NCI-H446 treated with DMSO at 0.1 percent for 48 hours (cell line): Measurements from ENCODE around the gene NUP98.
"Not testable (repeated sequence)": the region's sequence is repeated elsewhere in the genome, so short reads cannot be mapped to it uniquely, and the experiment has no call there.

ENCODE experiments used
- DNase-seq: peaks from one replicate; lab custom pipeline; 2025; lab: John Stamatoyannopoulos, UW

Gene NUP98

DNA sequence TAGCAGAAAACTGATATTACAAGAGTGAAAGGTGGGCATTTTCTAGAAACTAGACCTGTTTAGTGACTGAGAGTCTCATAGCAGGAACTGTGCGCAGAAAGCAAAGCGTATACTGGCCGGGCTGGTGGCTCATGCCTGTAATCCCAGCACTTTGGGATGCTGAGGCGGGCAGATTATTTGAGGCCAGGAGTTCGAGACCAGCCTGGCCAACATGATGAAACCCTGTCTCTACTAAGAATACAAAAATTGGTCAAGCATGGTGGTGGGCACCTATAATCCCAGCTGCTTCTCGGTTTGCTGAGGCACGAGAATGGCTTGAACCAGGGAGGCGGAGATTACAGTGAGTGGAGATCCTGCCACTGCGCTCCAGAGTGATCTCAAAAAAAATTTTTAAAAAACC, 1.8 kb upstream of the NUP98 start:
- DNase-seq, result no peak

DNA sequence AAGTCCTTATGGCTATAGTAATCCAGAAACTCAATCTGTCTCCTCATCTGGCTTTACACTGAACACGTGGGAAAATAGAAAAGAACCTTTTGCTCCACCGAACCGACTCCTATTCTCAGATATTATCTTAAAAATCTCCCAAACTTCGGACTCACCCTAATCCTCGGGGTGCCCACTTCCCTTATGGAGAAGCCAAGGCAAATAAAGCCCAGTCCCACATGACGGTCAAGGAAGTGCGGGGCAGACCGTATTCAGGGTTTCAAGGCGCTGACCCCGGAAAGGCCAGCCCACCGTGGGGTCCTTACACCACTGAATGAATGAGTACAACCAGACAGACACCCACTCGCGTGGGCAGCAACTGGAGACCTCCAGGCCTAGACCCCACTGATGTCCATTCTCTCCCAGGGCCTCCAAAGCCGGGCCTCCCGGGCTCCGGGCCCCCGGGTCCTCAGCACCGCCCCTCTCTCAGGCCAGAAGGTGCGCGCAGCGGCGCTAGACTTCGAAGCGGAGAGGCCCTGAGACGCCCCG, 489 bp downstream of the NUP98 start:
- DNase-seq, result no peak

DNA sequence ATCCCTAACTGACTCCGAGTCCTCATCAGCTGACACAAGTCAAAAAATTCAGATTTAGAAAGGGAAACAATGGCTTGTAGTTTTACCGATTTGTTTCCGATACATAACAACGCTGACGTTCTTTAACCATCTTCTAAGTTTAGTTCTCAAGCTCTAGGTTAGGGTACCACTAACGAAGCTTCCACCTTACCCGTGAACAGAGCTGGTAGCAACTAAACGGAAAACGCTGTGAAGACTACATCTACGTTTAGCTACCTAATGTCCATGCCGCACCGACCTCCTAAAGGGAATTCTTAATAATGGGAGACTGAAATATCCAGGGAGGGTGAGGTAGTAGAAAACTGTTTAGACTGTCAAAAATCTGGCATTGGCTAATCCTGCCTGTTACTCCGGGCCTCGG, 1.0 kb downstream of the NUP98 start:
- no peak for DNase-seq

DNA sequence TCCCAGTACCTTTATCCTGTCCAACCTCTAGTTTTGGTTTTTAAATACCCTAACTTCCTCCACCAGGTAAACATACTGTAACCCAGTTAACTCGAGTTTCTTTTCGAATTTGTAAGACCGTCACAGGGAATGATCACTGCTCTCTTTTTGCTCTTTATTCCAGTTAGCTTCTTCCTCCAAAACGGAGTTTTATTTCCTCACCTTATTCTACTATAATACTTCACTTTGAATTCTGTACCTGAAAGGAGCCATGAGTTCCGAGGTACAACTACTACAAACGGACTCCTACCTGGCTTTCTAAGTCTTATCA, 1.4 kb downstream of the NUP98 start:
- no peak for DNase-seq

DNA sequence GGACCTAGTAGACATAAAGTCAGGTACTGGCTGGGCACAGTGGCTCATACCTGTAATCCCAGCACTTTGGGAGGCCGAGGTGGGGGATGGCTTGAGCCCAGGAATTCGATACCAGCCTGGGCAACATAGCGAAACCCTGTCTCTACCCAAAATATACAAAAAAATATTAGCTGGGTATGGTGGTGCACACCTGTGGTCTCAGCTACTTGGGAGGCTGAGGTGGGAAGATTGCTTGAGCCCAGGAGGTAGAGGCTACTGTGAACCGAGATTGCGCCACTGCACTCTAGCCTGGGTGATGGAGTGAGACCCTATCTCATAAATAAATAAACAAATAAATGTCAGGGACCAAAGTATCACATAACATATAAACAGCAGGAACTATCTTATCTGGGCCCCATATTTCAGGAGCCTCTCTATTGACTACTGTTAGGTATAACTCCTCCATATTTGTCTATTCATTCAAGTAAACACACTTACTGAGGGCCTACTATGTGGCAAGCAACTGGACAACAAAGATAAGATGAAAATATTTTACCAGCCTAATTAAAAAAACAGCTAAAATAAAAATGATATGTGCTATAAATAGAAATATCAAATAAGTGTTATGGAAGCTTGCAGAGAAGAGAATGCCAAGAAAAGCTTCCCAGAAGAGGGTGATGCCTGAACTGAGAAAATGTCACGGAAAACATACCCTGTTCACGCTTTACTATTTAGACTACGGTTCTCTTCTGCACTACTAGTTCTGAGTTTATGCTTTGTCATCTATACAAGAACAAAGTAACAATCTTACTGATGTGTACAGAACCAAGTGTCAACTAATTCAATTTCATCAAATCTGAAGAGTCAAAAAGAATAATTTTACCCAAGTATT, 2.0 kb downstream of the NUP98 start:
- no peak for DNase-seq

DNA sequence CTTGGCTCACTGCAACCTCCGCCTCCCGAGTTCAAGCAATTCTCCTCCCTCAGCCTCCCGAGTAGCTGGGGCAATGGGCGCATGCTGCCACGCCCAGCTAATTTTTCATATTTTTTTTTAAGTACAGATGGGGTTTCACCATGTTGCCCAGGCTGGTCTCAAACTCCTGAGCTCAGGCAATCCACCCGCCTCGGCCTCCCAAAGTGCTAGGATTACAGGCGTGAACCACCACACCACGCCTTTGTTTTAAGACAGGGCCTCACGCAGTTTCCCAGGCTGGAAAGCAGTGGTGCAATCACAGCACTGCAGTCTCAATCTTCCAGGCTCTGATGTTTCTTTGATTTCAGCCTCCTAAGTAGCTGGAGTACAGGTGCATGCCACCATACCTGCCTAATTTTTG, 3.0 kb downstream of the NUP98 start:
- not testable (repeated sequence) for DNase-seq

DNA sequence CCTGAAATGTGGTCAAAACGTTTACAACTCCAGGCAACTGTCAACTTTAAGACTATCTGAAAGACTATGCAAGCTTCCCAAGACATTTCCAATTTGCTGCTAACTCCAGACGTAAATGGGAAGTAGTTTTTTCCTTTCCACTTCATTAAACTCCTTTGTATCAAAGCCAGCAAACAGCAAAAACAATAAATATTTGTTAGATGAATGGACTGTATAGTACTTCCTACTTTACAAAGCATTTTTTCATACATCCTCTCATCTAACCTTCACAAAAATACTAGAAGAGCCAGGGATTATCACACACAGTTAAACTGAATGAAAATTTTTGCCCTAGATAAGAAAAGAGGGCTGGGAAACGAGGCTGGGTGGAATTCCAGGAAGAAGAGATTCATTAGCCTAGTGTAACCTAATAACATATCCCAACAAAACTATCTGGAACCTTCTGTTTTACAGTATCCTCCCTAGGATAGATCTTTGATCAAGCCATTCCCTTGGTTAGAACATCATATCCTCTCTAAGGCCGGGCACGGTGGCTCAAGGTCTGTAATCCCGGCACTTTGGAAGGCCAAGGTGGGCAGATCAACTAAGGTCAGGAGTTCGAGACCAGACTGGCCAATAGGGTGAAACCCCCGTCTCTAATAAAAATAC, 10.4 kb downstream of the NUP98 start:
- DNase-seq, result no peak

DNA sequence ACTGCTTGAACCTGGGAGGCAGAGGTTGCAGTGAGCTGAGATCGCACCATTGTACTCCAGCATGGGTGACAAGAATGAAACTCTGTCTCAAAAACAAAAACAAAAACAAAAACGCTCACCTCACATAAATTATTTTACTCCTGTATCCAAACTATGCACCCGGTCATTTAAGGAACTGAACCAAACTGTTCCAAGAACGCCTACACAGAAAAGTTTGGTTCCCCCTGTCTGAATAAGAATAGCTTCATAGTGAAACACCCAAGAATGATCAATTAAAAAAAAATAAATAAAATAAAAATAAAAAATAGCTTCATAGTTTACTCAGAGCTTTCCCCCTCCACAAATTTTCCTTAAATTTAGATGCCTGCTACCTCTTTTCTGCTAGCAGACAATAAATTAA, 13.7 kb downstream of the NUP98 start:
- DNase-seq, result no peak

DNA sequence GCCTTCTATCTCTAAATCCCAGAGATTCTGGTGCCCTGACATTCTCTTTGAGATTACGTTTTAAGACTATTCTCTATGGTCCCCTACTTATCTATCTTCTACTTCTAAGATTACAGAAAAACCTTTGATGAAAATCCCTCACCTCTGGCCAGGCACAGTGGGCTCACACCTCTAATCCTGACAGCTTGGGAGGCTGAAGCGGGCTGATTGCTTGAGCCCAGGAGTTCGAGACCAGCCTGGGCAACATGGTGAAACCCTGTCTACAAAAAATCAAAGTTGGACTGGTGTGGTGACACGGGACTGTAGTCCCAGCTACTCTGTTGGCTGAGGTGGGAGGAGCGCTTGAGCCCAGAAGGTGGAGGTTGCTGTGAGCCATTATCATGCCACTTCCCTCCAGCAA, 14.4 kb downstream of the NUP98 start:
- DNase-seq, result no peak

DNA sequence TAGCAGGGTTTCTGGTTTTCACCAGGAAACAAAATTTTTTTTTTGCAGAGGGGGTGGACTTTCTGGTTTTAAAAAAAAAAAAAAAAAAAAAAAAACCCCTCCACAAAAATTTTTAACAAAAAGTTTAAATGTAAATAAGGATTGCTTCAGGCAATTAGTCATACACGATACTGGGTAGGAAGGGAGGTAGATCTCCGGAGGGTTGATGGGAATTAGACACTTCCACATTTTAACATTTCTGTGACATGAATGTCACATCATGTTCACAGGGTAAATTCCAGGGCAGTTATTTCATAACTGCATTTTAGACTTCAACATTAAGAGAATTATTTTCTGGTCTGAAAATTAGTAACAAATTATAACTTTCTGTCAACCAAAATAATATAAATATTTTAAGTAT, 15.9 kb downstream of the NUP98 start:
- DNase-seq, result no peak

DNA sequence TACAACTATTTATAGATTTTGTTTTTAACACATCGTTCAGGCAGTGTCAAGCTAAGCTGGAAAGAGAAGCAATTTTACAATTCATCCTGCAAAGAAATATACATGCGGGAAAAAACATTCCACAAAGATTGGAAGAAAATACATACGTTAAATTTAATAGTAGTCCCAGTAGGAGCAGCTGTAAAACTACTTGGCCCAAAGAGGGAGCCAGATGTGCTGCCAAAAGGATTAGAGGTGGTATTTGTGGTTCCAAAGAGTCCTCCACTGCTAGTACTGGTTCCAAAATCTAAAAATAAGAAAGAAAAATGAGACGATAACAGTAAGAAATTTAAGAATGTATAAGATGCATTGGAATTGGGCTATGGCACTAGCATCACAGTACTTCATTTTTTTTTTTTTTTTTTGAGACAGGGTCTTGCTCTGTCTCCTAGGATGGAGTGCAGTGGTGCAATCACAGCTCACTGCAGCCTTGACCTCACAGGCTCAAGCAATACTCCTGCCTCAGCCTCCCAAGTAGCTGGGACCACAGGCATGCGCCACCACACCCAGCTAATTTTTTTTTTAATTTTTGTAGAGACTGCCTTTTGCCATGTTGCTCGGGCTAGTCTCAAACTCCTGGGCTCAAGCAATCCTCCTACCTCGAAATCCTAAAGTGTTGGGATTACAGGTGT, 21.5 kb downstream of the NUP98 start:
- no peak for DNase-seq

DNA sequence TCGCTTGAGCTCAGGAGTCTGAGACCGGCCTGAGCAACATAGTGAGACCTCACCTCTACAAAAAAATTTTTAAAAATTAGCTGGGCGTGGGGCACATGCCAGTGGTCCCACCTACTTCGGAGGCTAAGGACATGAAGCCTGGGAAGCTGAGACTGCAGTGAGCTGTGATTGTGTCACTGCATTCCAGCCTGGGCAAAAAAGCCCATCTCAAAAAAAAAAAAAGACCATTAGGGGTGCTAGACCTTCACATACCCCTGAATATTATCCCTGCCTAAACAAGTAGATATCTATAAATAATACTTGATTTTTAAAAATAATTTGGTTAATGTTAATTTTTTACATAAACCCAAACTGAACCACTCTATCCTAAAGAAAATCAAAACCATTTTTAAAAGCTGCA, 24.2 kb downstream of the NUP98 start:
- no peak for DNase-seq

DNA sequence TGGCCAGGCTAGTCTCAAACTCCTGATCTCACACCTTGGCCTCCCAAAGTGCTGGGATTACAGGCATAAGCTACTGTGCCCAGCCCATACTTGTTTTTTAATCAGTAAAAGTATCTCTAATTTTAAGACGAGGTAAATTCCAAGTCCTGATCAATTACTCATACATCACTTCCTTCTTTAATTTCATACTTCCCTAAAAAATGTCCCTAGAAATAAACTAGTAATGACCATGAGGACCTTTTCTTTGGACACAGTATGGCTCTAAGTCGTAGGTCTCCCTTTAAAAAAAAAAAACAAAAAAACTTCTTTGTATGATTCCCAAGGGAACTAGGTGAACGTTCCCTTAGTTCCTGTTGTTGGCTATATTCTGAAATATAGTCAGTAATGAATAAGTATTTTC, 29.8 kb downstream of the NUP98 start:
- no peak for DNase-seq

DNA sequence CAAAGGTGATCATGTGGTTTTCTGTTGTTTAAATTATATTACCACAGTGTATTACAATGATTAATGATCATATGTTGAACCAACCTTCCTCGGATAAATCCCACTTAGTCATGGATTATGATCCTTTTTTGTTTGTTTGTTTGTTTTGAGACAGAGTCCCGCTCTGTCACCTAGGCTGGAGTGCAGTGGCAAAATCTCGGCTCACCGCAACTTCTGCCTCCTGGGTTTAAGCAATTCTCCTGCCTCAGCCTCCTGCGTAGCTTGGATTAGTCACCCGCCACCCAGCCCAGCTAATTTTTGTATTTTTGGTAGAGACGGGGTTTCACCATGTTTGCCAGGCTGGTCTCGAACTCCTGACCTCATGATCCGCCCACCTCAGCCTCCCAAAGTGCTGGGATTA, 30.5 kb downstream of the NUP98 start:
- DNase-seq, result not testable (repeated sequence)

DNA sequence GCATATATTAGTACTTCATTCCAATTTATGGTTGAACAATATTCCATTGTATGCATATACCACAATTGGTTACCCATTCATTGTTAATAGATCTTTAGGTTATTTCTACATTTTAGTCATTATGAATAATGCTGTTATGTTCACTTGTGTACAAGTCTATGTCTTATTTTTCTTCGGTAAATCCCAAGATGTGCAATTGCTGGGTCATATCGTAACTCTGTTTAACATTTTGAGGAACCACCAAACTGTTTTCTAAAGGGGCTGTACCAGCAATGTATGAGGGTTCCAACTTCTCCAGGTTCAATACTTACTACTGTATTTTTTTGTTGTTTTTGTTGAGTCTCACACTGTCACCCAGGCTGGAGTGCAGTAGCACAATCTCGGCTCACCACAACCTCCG, 33.1 kb downstream of the NUP98 start:
- DNase-seq, result no peak

DNA sequence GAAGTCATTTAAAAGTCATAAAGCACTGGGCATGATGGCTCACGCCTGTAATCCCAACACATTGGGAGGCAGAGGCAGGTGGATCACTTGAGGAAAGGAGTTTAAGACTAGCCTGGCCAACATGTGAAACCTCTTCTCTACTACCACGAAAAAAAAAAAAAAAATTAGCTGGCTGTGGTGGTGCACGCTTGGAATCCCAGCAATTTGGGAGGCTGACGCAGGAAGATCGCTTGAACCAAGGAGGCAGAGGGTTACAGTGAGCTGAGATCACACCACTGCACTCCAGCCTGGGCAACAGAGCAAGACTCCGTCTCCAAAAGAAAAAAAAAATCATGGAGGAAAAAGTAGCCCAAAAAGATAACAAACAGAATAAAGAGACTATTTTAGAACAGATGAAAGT, 42.2 kb downstream of the NUP98 start:
- DNase-seq, result no peak

DNA sequence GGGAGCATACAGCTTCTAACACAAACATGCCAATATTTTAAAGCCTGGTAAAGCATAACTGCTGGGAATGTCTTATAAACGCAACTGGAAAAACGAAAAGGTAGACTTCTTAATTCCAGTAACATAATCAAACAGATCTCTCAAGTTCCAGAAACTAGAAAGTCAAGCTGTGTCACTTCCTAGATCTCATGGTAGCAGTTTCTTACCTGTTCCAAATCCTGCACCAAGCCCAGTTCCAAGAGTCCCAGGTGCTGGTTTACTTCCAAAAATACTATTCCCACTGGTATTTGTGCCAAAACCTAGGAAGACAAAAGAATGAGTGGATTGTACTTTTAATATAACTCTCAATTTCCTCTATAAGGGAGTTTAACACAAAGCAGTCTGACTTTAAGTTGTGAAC, 44.2 kb downstream of the NUP98 start:
- no peak for DNase-seq

DNA sequence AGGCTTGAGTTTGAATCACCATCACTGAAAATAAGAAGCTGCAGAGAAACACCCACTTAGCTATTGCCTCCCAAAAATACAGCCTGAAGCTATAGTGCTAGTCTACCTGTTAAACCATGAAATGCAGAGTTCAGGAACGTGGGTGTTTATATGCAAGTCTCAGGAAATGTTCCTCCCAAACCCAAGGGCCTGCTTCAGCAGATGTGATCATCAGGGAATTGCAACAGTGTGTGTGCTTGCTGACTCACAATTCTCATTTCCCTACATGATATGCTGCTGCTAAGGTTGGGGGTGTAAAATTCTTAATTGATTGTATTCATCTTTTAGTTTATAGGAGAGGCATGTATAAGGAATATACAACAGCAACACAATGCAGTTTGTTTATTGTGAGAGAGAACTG, 49.6 kb downstream of the NUP98 start:
- DNase-seq, result no peak

DNA sequence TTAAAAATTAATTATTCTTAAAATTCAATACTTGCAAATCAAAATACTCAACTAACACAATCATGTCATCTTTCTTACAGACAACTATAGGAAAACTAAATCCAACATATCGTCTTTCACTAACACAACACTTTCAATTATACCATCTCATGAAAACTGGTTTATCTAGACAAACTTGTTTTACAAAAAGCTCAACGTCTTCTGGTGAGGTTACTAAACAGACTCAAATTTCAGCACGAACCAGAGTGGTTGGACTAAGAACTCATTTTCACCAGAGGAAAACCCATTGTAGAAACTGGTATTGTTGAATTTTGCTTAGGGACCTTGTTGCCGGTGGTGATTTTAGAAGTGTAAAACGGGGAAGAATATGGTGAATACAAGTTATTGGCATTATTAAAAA, 52.2 kb downstream of the NUP98 start:
- no peak for DNase-seq

DNA sequence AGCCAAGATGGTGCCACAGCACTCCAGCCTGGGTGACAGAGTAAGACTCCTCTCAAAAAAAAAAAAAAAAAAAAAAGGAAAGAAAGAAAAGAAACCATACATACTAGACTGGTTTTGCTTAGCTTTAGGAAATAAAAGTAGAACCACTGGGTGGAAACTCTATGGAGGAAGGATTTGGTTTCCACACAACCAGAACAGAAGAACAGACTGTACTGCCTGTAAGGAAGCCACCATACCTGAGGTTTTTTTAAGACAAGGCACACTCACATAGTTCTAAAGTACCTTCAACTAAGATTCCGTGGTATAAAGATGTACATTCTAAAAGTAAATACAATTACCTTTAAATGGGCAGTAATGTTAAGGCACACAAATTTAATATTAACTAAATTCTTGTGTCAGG, 58.6 kb downstream of the NUP98 start:
- no peak for DNase-seq

DNA sequence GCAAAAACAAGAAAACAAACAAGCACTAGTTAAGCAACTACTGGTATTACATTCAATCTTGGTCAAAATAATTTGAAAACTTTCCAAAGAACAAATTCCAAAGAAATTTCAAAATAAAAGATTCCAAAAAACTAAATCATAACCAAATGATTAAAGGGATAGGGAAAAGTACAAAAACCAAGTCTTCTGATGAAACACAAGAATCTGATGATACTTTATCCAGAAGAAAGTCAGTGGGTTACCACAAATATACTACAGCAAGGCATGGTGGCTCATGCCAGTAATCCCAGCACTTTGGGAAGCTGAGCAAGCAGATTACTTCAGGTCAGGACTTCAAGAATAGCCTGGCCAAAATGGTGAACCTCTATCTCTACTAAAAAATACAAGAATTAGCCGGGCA, 59.1 kb downstream of the NUP98 start:
- no peak for DNase-seq

DNA sequence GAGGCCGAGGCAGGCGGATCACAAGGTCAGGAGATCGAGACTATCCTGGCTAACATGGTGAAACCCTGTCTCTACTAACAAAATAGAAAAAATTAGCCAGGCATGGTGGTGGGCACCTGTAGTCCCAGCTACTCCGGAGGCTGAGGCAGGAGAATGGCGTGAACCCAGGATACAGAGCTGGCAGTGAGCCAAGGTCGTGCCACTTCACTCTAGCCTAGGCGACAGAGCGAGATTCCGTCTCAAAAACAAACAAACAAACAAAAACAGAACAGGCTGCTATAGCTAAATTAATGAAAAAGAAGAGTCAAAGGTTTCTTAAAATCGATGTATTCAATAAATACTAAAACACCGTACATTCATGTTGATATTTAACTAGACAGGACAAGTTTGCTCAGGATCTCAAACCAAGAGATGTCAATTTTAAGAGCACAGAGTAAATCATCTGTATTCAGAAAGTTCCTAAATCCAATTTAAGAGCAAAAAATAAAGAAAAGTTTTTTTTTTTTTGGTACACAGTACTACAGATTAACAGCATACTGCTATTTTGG, 59.9 kb downstream of the NUP98 start:
- no peak for DNase-seq

DNA sequence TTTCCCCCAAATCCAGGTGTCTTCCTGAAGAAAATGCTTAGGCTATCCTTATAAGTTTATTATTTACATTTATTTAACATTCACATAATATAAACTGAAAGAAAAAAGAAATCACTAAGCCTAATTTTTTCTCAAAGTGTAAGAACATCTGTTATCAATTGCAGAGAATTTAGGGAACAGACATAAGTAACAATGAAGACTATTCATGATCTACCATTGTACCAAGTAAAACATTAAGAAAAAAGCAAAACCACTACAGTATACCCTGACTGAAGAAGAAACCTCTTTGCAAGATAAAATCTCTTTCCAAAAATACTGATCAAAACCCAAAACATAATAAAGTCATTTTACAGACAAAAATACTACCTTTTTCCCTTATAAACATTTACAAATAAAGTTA, 60.5 kb downstream of the NUP98 start:
- DNase-seq, result no peak
